Measurements from ENCODE around the gene ID3. TPM values are rescaled to one million over a fixed set of nuclear protein-coding genes. Genes with fewer than 3 reads are reported as not detected.
A peak's percentile ranks its signal among the peaks of the same experiment; 100 is the strongest.

ID3 gene
- polyA plus RNA-seq, 1 donor from 2014 or later: 8.0 TPM

DNA sequence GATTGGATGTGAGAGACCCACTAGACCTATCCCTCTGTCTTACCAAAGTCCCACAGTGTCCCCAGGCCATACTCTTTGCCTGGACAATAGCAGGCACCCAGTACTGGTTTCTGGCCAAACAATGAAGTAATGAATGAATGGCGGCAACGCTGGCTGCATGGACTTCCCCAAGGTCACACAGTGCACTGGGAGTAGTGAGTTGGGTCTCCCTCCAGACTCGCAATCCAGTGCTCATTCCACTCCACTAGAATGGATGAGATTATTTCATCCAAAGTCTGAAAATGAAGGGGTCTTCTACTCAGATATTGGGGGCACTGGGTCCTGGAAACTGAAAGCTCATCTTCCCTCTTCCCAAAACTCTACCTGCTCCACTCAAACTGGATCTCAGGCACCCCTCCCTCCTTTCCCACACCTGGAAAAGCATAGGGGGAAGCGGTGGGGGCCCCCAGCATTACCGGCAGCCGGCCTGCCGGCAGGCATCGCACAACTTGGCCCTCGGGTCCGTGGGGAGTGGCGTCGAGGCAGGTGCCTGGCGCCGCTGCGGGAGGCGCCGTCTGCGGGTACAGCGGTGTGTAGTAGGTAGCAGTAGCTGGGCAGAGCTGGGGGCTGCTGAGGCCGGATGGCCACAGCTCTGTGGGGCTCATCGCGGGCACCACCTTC is 29.1 kb downstream of the ID3 start:
- no peaks in the 10 kb centered on the region for H3K9me3 ChIP-seq (ENCODE audit: low read length)
- H3K4me3 ChIP-seq (ENCODE audit: low read length): peak overlapping the region; percentile 73
- H3K27ac ChIP-seq (ENCODE audit: low read length): no peak overlapping the region
- no peaks in the 10 kb centered on the region for H3F3A ChIP-seq (ENCODE audit: insufficient read depth, low read length, poor library complexity, severe bottlenecking)
- peak overlapping the region; percentile 51 for H3K4me2 ChIP-seq (ENCODE audit: low read length)
- H3K9ac ChIP-seq (ENCODE audit: low read length): no peak overlapping the region
- TF ChIP-seq POLR2AphosphoS5 (IDR thresholded peaks at IDR 0.05) (no peak), EP300 (conservative IDR thresholded peaks at IDR 0.05; ENCODE audit: poor library complexity, severe bottlenecking) (no peak), TAF1 (IDR thresholded peaks at IDR 0.05; ENCODE audit: low read depth) (no peak), EZH2 (IDR thresholded peaks at IDR 0.05; ENCODE audit: borderline replicate concordance, insufficient read depth, low read length, poor library complexity, severe bottlenecking) (no peak), MXI1 (conservative IDR thresholded peaks at IDR 0.05; ENCODE audit: poor library complexity, severe bottlenecking) (no peak)
- TF ChIP-seq, protein P1, sequence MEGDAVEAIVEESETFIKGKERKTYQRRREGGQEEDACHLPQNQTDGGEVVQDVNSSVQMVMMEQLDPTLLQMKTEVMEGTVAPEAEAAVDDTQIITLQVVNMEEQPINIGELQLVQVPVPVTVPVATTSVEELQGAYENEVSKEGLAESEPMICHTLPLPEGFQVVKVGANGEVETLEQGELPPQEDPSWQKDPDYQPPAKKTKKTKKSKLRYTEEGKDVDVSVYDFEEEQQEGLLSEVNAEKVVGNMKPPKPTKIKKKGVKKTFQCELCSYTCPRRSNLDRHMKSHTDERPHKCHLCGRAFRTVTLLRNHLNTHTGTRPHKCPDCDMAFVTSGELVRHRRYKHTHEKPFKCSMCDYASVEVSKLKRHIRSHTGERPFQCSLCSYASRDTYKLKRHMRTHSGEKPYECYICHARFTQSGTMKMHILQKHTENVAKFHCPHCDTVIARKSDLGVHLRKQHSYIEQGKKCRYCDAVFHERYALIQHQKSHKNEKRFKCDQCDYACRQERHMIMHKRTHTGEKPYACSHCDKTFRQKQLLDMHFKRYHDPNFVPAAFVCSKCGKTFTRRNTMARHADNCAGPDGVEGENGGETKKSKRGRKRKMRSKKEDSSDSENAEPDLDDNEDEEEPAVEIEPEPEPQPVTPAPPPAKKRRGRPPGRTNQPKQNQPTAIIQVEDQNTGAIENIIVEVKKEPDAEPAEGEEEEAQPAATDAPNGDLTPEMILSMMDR (IDR thresholded peaks at IDR 0.05; ENCODE audit: poor library complexity, severe bottlenecking): no peak
- TF ChIP-seq, protein P2, sequence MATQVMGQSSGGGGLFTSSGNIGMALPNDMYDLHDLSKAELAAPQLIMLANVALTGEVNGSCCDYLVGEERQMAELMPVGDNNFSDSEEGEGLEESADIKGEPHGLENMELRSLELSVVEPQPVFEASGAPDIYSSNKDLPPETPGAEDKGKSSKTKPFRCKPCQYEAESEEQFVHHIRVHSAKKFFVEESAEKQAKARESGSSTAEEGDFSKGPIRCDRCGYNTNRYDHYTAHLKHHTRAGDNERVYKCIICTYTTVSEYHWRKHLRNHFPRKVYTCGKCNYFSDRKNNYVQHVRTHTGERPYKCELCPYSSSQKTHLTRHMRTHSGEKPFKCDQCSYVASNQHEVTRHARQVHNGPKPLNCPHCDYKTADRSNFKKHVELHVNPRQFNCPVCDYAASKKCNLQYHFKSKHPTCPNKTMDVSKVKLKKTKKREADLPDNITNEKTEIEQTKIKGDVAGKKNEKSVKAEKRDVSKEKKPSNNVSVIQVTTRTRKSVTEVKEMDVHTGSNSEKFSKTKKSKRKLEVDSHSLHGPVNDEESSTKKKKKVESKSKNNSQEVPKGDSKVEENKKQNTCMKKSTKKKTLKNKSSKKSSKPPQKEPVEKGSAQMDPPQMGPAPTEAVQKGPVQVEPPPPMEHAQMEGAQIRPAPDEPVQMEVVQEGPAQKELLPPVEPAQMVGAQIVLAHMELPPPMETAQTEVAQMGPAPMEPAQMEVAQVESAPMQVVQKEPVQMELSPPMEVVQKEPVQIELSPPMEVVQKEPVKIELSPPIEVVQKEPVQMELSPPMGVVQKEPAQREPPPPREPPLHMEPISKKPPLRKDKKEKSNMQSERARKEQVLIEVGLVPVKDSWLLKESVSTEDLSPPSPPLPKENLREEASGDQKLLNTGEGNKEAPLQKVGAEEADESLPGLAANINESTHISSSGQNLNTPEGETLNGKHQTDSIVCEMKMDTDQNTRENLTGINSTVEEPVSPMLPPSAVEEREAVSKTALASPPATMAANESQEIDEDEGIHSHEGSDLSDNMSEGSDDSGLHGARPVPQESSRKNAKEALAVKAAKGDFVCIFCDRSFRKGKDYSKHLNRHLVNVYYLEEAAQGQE (IDR thresholded peaks at IDR 0.05; ENCODE audit: borderline replicate concordance): no peak
- H3K36me3 ChIP-seq (ENCODE audit: insufficient read depth, low read length): no peaks in the 10 kb centered on the region
- no peaks in the 10 kb centered on the region for H3K27me3 ChIP-seq (ENCODE audit: insufficient read depth, low read depth, low read length)
- H3K79me2 ChIP-seq (replicated peaks; ENCODE audit: insufficient read depth, low read length): no peaks in the 10 kb centered on the region
- H2AFZ ChIP-seq (ENCODE audit: low read depth, low read length): no peak overlapping the region
- H3K9me2 ChIP-seq (ENCODE audit: insufficient read depth, low read length): no peaks in the 10 kb centered on the region
- H4K20me1 ChIP-seq (ENCODE audit: insufficient read depth): no peaks in the 10 kb centered on the region

DNA sequence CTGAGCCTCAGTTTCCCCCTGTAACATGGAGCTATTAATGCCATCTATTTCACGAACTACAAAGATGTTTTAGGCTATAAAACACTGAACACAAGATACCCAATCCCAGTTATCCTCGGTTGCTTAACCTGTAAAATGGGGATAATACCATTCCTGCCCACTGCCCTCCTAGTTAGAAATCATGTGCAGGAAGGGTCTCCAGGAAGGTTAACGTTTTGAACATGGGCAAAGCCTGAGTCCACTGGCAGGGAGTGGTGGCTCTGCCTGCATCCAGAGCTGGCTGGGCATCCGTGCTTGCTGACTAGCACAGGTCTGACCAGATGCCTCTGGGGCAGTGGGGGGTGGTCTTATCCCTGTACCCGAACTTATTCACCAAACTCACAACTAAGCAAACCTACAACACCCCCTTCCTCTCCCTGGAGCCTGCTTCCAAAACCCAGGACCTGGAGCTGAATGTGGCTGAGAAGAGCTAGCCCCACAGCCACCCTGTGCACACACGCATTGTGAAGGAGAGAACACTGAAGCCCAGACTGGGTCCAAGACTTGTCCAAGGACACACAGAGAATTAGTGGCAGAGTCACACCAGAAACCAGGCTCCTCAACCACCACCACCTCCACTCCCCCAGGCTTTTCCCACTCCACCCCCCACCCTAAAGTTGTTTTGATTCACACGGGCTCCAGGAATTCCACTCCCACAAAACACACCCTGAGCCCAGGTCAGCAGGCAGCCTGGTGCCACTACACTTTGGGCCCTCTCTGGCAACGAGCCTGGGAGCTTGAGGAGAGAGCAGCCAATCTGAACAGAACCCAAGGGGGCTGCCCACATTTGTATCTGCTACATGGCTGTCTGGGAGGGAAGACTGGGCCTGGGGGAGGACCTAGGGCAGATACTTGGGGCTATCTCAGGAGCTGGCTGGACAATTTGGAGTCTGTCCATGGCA is 29.9 kb downstream of the ID3 start:
- TF ChIP-seq EZH2 (IDR thresholded peaks at IDR 0.05; ENCODE audit: borderline replicate concordance, insufficient read depth, low read length, poor library complexity, severe bottlenecking) (no peak), MXI1 (conservative IDR thresholded peaks at IDR 0.05; ENCODE audit: poor library complexity, severe bottlenecking) (no peak), SMC3 (conservative IDR thresholded peaks at IDR 0.05; ENCODE audit: poor library complexity) (no peak), TAF1 (IDR thresholded peaks at IDR 0.05; ENCODE audit: low read depth) (no peak), POLR2AphosphoS5 (IDR thresholded peaks at IDR 0.05) (no peak), RAD21 (conservative IDR thresholded peaks at IDR 0.05) (no peak), EP300 (conservative IDR thresholded peaks at IDR 0.05; ENCODE audit: poor library complexity, severe bottlenecking) (no peak)
- TF ChIP-seq, protein P1 (IDR thresholded peaks at IDR 0.05; ENCODE audit: poor library complexity, severe bottlenecking): no peak
- TF ChIP-seq, protein P2 (IDR thresholded peaks at IDR 0.05; ENCODE audit: borderline replicate concordance): no peak
- Histone ChIP-seq H3K4me2 (ENCODE audit: low read length) (no peak overlapping the region), H4K20me1 (ENCODE audit: insufficient read depth) (no peaks in the 10 kb centered on the region)

More for the DNA sequence above, 29.9 kb downstream of the ID3 start:
- Histone ChIP-seq H3K9me3 (ENCODE audit: low read length) (no peaks in the 10 kb centered on the region), H2AFZ (ENCODE audit: low read depth, low read length) (no peak overlapping the region), H3K4me3 (ENCODE audit: low read length) (no peak overlapping the region), H3K27me3 (ENCODE audit: insufficient read depth, low read depth, low read length) (no peaks in the 10 kb centered on the region), H3K9me2 (ENCODE audit: insufficient read depth, low read length) (no peaks in the 10 kb centered on the region), H3K9ac (ENCODE audit: low read length) (no peak overlapping the region), H3F3A (ENCODE audit: insufficient read depth, low read length, poor library complexity, severe bottlenecking) (no peaks in the 10 kb centered on the region), H3K79me2 (replicated peaks; ENCODE audit: insufficient read depth, low read length) (no peaks in the 10 kb centered on the region), H3K27ac (ENCODE audit: low read length) (no peak overlapping the region), H3K36me3 (ENCODE audit: insufficient read depth, low read length) (no peaks in the 10 kb centered on the region)

Measured in neural cell (in vitro differentiated cells).